OCI-LY3 (cell line): ENCODE measurements around the gene CATSPER4.

Experiments used
- CTCF ChIP-seq: fragments of 200-600, 300-600 bp; sonication (generic); IDR thresholded peaks from 2 replicates; pipeline ENCODE4 v1.5.1; 2014; ENCODE audit warnings: antibody characterized with exemption, low read length, low read depth
- EZH2phosphoT487 ChIP-seq: fragments of 200-600 bp; shearing (Covaris generic); IDR thresholded peaks from 2 replicates; pipeline ENCODE4 v1.6.1; 2018; ENCODE audit warnings: antibody characterized with exemption, mixed run types, low read depth

GRCh38 chr1:26181586-26182382 lies 8.6 kb upstream of the CATSPER4 start:
- TF ChIP-seq CTCF (no peak), EZH2phosphoT487 (no peak)
